NB4 (cell line): Measurements from ENCODE around the gene CHMP2A.

Experiments used
- MYC ChIP-seq: IDR thresholded peaks from 2 replicates; pipeline ENCODE4 v1.6.1; 2011; ENCODE audit warnings: low read depth, low read length
- POLR2A ChIP-seq: IDR thresholded peaks from 2 replicates; pipeline ENCODE4 v1.6.1; 2011; ENCODE audit warnings: mild to moderate bottlenecking; ENCODE audit not compliant: insufficient read length; ENCODE audit errors: extremely low read depth
- TF ChIP-seq, protein P1 (sequence below): IDR thresholded peaks from one replicate; pipeline ENCODE4 v1.5.1; 2012; ENCODE audit warnings: low read depth, low read length
- TF ChIP-seq, protein P2 (sequence below): IDR thresholded peaks from 2 replicates; pipeline ENCODE4 v1.6.1; 2011; ENCODE audit warnings: low read depth, low read length

DNA sequence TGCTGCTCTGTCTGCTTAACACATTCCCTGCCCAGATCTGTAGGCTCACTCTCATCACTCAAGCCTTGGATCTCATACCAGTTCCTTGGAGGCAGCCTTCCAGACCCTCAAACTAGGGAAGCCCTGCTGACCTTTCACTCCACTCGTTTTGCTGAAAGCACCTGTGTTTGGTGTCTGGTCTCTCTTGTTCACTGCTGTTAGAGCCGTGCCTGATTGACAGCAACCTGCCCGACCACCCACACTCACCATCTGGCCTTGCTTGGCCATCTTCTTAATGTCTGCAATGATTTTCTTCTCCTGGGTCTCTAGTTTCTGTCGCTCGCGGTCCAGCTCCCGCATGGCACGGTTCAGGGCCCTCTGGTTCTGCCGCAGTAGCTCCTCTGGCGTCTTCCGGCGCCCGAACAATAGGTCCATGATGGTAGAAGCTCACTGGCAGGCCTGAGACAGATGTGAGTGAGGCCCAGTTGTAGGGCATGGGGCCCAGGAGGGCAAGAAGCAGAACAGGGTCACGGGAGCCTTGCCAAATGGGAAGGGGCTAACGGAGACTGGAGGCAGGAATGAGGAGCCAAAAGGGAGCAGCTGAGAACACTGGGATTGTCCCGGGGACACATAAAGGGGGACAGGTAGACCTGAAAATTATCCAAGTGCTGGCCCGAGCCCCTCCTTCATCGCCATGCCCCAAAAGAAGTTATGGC lies 959 bp downstream of the CHMP2A start:
- TF ChIP-seq, protein P1, sequence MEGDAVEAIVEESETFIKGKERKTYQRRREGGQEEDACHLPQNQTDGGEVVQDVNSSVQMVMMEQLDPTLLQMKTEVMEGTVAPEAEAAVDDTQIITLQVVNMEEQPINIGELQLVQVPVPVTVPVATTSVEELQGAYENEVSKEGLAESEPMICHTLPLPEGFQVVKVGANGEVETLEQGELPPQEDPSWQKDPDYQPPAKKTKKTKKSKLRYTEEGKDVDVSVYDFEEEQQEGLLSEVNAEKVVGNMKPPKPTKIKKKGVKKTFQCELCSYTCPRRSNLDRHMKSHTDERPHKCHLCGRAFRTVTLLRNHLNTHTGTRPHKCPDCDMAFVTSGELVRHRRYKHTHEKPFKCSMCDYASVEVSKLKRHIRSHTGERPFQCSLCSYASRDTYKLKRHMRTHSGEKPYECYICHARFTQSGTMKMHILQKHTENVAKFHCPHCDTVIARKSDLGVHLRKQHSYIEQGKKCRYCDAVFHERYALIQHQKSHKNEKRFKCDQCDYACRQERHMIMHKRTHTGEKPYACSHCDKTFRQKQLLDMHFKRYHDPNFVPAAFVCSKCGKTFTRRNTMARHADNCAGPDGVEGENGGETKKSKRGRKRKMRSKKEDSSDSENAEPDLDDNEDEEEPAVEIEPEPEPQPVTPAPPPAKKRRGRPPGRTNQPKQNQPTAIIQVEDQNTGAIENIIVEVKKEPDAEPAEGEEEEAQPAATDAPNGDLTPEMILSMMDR: no peak
- no peak for TF ChIP-seq POLR2A
- TF ChIP-seq, protein P2, sequence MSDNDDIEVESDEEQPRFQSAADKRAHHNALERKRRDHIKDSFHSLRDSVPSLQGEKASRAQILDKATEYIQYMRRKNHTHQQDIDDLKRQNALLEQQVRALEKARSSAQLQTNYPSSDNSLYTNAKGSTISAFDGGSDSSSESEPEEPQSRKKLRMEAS: no peak
- no peak for TF ChIP-seq MYC
